HG03571 (cell line): ENCODE results near the gene SCN4B.
"Not testable (repeated sequence)": the region's sequence is repeated elsewhere in the genome, so short reads cannot be mapped to it uniquely, and the experiment has no call there.

ENCODE experiments used
- ATAC-seq: cut with Tn5 transposase; IDR thresholded peaks from one replicate; pipeline ENCODE4 v1.9.1; 2021; ENCODE audit not compliant: unreplicated experiment

SCN4B gene

DNA sequence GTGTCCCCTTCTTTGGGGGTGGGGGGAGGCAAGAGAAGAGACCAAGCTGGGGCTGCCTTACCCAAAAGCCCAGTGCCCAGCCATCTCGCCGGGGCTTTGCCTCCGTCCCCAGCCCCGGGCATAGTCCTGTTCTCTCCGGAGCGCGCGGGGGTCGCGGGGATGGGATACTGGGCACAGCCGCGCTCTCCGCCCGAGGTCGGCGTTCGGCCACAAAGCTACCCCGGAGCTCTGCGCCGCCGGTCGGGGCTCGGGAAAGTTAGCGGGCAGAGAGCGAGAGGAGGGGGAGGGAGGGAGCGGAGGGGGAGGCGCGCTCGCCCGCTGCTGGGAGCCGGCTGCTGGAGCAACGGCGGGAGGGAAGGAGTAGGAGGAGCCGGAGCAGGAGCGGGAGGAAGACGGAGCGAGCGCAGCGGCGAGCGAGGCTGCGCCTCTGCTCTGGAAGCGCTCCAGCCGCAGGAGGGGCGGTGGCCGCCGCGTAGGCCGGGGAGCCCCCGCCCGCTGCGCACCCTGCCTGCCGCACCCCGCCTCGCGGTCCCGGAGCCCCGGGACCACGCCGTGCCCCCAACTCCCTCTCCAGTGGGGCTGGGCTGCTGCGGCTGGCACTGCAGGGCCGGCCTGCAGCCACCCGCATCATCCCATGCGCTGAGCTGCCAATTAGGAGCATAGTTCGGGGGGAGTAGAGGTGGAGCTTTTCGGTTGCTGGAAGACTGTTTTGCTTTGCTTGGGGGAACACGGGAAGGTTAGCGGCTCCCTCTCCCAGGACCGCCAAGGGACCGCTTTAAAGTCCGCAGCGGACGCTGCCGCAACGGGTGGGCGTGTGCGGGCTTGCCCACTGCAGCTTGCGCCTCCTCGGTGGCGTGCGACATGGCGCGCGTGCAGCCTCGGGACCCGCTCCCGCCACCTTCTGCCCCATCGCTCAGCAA is at the start of gene SCN4B:
SCN4B (minus strand) TSS at position 272 of the 920 bp plus-strand sequence; CDS start at position 122, 150 bp downstream.
- ATAC-seq, result no peak

GRCh38 chr11:118201966-118202365 is 49.3 kb upstream of the SCN4B start:
- ATAC-seq, result no peak

DNA sequence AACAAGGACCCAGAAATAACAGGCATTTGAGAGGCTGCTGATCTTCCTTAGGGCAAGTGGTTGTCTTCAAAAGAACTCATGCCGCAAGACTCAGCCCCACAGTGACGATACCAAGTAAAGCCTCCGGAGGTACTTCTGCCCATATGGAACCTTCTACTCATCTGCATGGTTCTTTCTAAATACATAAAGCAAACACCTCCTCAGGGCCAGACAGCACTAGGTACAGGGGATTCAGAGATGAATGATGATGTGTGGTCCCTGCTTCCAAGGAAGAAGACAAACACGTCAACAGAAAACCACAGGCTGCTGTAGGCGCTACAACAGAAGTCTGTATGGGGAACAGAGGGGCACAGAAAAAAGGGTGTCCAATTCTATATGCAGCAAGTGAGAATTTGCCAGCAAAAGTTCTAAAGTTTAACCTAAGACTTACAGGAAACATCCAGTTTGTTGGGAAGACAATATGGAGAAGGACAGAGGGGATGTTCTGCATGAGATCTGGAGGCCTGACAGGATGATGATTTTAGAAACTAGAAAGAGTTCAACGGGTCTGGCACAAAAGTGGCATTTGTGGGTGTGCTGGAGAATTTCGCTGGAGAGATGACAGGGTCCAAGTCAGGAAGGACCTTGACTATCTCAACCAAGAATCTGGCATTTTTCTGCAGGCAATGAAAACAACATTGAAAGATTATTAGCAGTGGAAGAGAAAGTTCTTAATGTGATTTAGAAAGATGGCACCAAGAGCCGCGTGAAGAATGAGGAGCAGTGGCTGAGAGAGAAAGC is 48.5 kb upstream of the SCN4B start:
- no peak for ATAC-seq

DNA sequence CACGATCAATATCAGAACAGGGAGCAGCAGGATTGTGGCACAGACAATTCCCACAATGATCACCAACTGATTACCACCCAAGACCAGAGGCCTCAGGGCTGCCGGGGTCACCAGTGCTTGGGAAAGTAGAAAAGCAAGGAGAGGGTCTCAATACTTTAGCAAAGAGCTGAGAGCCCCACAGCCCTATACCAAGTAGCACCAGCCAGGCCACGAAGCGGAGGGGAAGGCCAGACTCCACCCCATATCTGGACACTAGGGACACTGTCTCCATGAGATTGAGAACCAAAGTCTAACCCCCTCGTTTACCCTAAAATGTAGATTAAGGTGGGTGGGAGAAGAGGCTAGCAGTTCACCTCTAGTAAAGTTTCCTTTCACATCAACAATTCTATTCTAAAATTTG is 47.9 kb upstream of the SCN4B start:
- no peak for ATAC-seq

DNA sequence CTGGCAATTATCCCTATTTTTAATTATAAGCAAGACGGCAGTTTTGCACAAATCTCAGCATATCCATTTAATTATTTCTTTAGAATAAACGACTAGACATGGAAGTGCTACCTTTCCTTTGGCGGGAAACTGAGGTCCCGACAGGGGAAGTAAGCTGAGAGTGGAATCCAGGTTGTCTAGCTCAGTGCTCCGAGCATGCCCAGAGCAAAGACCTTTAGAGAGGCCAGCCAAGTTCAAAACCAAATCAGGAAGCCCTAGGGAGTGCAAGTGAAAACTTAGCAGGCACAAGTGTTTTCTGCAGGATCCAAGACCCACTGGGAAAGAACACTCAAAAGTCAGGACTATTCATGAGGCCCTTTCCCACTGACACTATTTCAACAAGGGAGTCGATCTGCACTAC is 46.5 kb upstream of the SCN4B start:
- ATAC-seq, result no peak

GRCh38 chr11:118198370-118198769 is 45.7 kb upstream of the SCN4B start:
- ATAC-seq, result no peak

- no peak for ATAC-seq
These were observed 42.4 kb upstream of the SCN4B start for GRCh38 chr11:118194835-118195627.

GRCh38 chr11:118193910-118194566 is 41.4 kb upstream of the SCN4B start:
- no peak for ATAC-seq

DNA sequence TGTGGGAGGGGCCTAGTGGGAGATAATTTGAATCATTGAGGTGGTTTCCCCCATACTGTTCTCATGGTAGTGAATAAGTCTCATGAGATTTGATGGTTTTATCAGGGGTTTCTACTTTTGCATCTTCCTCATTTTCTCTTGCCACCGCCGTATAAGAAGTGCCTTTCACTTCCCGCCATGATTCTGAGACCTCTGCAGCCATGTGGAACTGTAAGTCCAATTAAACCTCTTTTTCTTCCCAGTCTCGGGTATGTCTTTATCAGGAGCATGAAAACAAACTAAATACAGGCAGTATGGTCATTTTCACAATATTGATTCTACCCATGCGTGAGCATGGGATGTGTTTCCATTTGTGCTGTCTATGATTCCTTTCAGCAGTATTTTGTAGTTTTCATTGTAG is 40.2 kb upstream of the SCN4B start:
- not testable (repeated sequence) for ATAC-seq

DNA sequence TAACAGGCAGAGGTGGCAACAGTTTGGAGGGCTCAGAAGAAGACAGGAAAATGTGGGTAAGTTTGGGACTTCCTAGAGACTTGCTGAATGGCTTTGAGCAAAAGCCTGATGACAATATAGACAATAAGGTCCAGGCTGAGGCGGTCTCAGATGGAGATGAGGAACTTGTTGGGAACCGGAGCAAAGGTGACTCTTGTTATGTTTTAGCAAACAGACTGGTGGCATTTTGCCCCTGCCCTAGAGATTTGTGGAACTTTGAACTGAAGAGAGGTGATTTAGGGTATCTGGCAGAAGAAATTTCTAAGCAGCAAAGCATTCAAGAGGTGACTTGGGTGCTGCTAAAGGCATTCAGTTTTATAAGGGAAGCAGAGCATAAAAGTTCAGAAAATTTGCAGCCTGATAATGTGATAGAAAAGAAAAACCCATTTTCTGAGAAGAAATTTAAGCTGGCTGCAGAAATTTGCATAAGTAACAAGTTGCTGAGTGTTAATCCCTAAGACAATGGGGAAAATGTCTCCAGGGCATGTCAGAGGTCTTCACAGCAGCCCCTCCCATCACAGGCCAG is 38.4 kb upstream of the SCN4B start:
- not testable (repeated sequence) for ATAC-seq

- no peak for ATAC-seq
These were observed 33.9 kb upstream of the SCN4B start for GRCh38 chr11:118186346-118187107.

DNA sequence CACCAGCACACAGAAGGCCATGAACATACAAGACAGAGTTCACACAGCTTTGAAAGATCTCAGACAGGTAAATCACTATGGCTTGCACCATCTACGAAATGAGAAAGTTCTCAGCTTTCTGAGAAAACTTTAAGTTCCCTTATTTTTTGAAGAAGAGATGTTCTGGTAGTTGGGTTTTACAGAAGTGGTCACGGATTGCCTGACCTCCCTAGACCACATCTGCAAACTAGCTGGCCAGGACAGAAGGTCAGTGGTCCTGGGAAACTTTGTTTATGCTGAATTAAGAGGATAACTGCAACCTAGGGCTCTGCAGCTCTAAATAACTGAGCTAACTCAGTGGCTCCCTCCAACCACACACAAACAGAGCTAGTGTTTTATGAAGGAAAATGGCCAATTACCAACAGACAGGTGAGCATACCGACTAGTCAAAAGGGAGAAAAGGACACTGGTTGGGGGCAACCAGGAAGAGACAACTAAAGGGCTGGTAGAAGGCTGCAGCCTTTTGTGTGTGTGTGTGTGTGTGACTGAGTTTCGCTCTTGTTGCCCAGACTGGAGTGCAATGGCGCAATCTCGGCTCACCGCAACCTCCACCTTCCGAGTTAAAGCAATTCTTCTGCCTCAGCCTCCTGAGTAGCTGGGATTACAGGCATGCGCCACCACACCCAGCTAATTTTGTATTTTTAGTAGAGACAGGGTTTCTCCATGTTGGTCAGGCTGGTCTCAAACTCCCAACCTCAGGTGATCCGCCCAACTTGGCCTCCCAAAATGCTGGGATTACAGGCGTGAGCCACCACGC is 32.4 kb upstream of the SCN4B start:
- no peak for ATAC-seq

- ATAC-seq, result not testable (repeated sequence)
These were observed 31.1 kb upstream of the SCN4B start for GRCh38 chr11:118183691-118184090.

- no peak for ATAC-seq
These were observed 27.7 kb upstream of the SCN4B start for GRCh38 chr11:118180300-118180703.

DNA sequence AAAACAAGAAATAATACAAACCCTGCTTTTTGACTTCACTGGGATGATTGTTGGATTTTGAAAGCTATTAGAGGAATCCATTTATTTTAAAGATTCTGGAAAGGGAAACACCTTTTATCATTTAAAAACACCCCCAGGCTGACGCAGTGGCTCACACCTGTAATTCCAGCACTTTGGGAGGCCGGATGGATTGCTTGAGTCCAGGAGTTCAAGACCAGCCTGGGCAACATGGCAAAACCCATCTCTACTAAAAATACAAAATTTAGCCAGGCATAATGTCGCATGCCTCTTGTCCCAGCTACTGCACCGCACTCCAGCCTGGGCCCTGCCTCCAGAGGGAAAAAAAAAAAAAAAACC is 24.1 kb upstream of the SCN4B start:
- ATAC-seq, result no peak

GRCh38 chr11:118175993-118176777 is 23.6 kb upstream of the SCN4B start, which contains the start of gene SCN2B:
Gene SCN2B (minus strand): TSS chr11:118176639. CDS start chr11:118176431, 208 bp downstream.
- ATAC-seq, result no peak

- ATAC-seq, result no peak
These were observed 22.7 kb upstream of the SCN4B start for GRCh38 chr11:118175031-118175992.
